Parathyroid adenoma (tissue), 2 donors: ENCODE measurements around the gene NOVA2.

Experiments
- H2AFZ ChIP-seq: fragments of 300-600 bp; sonication (generic); one replicate; pipeline ENCODE4 v1.7.0; 2017; ENCODE audit warnings: antibody characterized with exemption, mild to moderate bottlenecking
- H3K27ac ChIP-seq: fragments of 300-600 bp; sonication (generic); one replicate; pipeline ENCODE4 v1.7.0; 2017
- H3K27me3 ChIP-seq: fragments of 300-600 bp; sonication (generic); one replicate; pipeline ENCODE4 v1.7.0; 2017; ENCODE audit warnings: low read length; ENCODE audit not compliant: control insufficient read depth, insufficient read depth
- H3K36me3 ChIP-seq: fragments of 300-600 bp; sonication (generic); one replicate; pipeline ENCODE4 v1.7.0; 2017; ENCODE audit warnings: low read length; ENCODE audit not compliant: control insufficient read depth, insufficient read depth
- H3K4me1 ChIP-seq: fragments of 300-600 bp; sonication (generic); one replicate; pipeline ENCODE4 v1.7.0; 2017; ENCODE audit warnings: control low read depth
- H3K4me2 ChIP-seq: fragments of 300-600 bp; sonication (generic); one replicate; pipeline ENCODE4 v1.7.0; 2017; ENCODE audit warnings: low read length
- H3K4me3 ChIP-seq: fragments of 300-600 bp; sonication (generic); one replicate; pipeline ENCODE4 v1.7.0; 2017; ENCODE audit warnings: low read depth, low read length
- H3K79me2 ChIP-seq: fragments of 300-600 bp; sonication (generic); one replicate; pipeline ENCODE4 v1.7.0; 2017; ENCODE audit warnings: control low read depth
- H3K9ac ChIP-seq: fragments of 300-600 bp; sonication (generic); one replicate; pipeline ENCODE4 v1.7.0; 2017; ENCODE audit warnings: mild to moderate bottlenecking
- H3K9me3 ChIP-seq: fragments of 300-600 bp; sonication (generic); one replicate; pipeline ENCODE4 v1.7.0; 2017; ENCODE audit warnings: low read length; ENCODE audit not compliant: control insufficient read depth
- CTCF ChIP-seq: fragments of 300-600 bp; sonication (generic); IDR thresholded peaks from one replicate; pipeline ENCODE4 v1.7.0; 2017; ENCODE audit warnings: antibody characterized with exemption, mild to moderate bottlenecking
- donor health status: primary hyperparathyroidism.

The NOVA2 gene

GRCh38 chr19:45953676-45954075 lies 20.0 kb downstream of the NOVA2 start:
- no peak overlapping the region for H3K27ac ChIP-seq

GRCh38 chr19:45952686-45953505 lies 20.8 kb downstream of the NOVA2 start:
- H3K9me3 ChIP-seq: no peaks in the 10 kb centered on the region
- no peaks in the 10 kb centered on the region for H3K36me3 ChIP-seq
- no peak for TF ChIP-seq CTCF
- H3K4me2 ChIP-seq: peak overlapping the region; percentile 57
- peak overlapping the region; percentile 87 for H2AFZ ChIP-seq
- H3K4me1 ChIP-seq: peaks cover 8% of the 10 kb centered on the region
- peak overlapping the region; percentile 25 for H3K4me3 ChIP-seq
- no peak overlapping the region for H3K9ac ChIP-seq
- peak overlapping the region; percentile 54 for H3K27ac ChIP-seq
- H3K79me2 ChIP-seq: no peaks in the 10 kb centered on the region
- no peaks in the 10 kb centered on the region for H3K27me3 ChIP-seq

More at GRCh38 chr19:45953676-45954075, 20.0 kb downstream of the NOVA2 start:
- TF ChIP-seq CTCF: no peak
- no peak overlapping the region for H3K9ac ChIP-seq
- no peaks in the 10 kb centered on the region for H3K9me3 ChIP-seq
- peaks cover 8% of the 10 kb centered on the region for H3K4me1 ChIP-seq
- no peaks in the 10 kb centered on the region for H3K36me3 ChIP-seq
- H2AFZ ChIP-seq: peak overlapping the region; percentile 87
- H3K27me3 ChIP-seq: no peaks in the 10 kb centered on the region
- no peak overlapping the region for H3K4me3 ChIP-seq
- no peak overlapping the region for H3K4me2 ChIP-seq
- no peaks in the 10 kb centered on the region for H3K79me2 ChIP-seq

- H3K9ac ChIP-seq: no peak overlapping the region
- H3K79me2 ChIP-seq: no peaks in the 10 kb centered on the region
- H3K36me3 ChIP-seq: no peaks in the 10 kb centered on the region
- no peaks in the 10 kb centered on the region for H3K9me3 ChIP-seq
- H3K27ac ChIP-seq: peak overlapping the region; percentile 54
- TF ChIP-seq CTCF: no peak
- H2AFZ ChIP-seq: peak overlapping the region; percentile 87
- H3K4me2 ChIP-seq: no peak overlapping the region
- H3K4me3 ChIP-seq: no peak overlapping the region
- H3K27me3 ChIP-seq: no peaks in the 10 kb centered on the region
- H3K4me1 ChIP-seq: peaks cover 8% of the 10 kb centered on the region
Measured at GRCh38 chr19:45952341-45952685, 21.4 kb downstream of the NOVA2 start.

- Histone ChIP-seq H3K36me3 (no peaks in the 10 kb centered on the region), H3K27ac (no peak overlapping the region), H3K9ac (no peak overlapping the region), H3K9me3 (no peaks in the 10 kb centered on the region), H2AFZ (no peak overlapping the region), H3K27me3 (no peaks in the 10 kb centered on the region), H3K79me2 (no peaks in the 10 kb centered on the region), H3K4me2 (no peak overlapping the region), H3K4me1 (peaks cover 2% of the 10 kb centered on the region), H3K4me3 (no peak overlapping the region)
- no peak for TF ChIP-seq CTCF
Measured at GRCh38 chr19:45947926-45948325, 25.7 kb downstream of the NOVA2 start.

- H3K27me3 ChIP-seq: no peaks in the 10 kb centered on the region
- TF ChIP-seq CTCF: no peak
Measured at GRCh38 chr19:45940515-45940805, 33.2 kb downstream of the NOVA2 start.

More at GRCh38 chr19:45940515-45940805, 33.2 kb downstream of the NOVA2 start:
- no peak overlapping the region for H2AFZ ChIP-seq
- no peak overlapping the region for H3K4me3 ChIP-seq
- H3K4me2 ChIP-seq: no peak overlapping the region
- no peaks in the 10 kb centered on the region for H3K9me3 ChIP-seq
- no peaks in the 10 kb centered on the region for H3K79me2 ChIP-seq
- no peak overlapping the region for H3K9ac ChIP-seq
- no peaks in the 10 kb centered on the region for H3K4me1 ChIP-seq
- H3K36me3 ChIP-seq: no peaks in the 10 kb centered on the region
- H3K27ac ChIP-seq: no peak overlapping the region
